ENCODE measurements around the gene PNLIPRP2.

- TF ChIP-seq CTCF (IDR thresholded peaks at IDR 0.05; ENCODE audit: low read length), result no peak
- TF ChIP-seq EZH2phosphoT487 (IDR thresholded peaks at IDR 0.05; ENCODE audit: low read length), result no peak
- no peak for TF ChIP-seq EZH2 (optimal IDR thresholded peaks at IDR 0.05; ENCODE audit: low read depth, low read length)
These were observed 43.9 kb downstream of the PNLIPRP2 start for GRCh38 chr10:116664631-116665030.
